NCI-H524 (cell line): ENCODE measurements around the gene MT1M.
"Not testable (repeated sequence)": the region's sequence is repeated elsewhere in the genome, so short reads cannot be mapped to it uniquely, and the experiment has no call there.

Experiments
- DNase-seq, 2 experiments: peaks; one replicate each; lab custom pipeline; 2025; lab: John Stamatoyannopoulos, UW

MT1M gene

DNA sequence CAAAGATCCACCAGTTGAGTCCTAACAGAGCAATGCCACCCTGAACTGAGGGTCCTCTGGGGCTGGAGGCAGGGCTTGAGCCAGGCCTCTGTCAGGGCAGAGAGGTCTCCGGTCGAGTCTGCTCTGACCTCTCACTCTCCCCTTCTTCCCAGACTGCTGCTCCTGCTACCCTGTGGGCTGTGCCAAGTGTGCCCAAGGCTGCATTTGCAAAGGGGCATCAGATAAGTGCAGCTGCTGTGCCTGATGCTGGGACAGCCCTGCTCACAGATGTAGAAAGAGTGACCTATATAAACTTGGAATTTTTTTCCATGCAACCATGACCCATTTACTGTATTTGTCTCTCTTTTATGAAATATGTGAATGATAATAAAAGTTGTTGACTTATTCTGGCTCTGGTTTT, 16.8 kb downstream of the MT1M start:
- no peak for DNase-seq

DNA sequence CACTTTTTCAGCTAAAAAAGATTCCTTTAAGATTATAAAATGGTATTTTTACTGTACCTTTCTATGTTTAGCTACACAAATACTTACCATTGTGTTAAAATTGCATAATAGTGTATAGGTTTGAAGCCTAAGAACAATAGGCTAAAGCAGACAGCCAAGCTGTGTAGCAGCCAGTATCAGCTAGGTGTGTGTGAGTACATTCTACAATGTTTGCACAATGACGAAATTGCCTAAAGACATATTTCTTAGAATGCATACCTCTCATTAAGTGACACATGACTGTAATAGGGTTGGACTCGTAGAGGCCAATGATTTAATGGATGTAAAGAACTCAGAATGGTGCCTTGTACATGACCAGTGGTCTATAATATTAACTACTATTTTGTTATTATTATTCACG, 17.4 kb downstream of the MT1M start:
- DNase-seq = no peak

DNA sequence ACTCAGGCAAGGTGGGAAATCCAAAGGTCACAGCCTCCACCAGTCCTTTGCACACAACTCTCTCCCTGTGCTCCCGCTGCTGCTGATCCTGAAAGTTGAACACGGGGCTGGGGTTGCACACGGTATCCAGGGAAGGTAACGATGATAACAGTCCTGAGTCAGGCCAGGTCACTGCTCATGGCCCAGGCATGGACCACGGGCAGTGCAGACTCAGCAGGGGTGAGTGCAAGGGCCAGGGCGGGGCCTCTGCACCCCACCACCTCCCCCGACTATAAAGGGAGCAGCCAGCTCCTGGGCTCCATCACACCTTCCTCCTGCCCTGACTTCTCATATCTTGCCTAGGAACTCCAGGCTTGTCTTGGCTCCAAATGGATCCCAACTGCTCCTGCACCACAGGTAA, 19.1 kb downstream of the MT1M start, which contains the start of gene MT1B:
TSS of gene MT1B (plus strand) at position 301 of the 400 bp plus-strand sequence. CDS start at position 369, 68 bp downstream.
- no peak for DNase-seq

DNA sequence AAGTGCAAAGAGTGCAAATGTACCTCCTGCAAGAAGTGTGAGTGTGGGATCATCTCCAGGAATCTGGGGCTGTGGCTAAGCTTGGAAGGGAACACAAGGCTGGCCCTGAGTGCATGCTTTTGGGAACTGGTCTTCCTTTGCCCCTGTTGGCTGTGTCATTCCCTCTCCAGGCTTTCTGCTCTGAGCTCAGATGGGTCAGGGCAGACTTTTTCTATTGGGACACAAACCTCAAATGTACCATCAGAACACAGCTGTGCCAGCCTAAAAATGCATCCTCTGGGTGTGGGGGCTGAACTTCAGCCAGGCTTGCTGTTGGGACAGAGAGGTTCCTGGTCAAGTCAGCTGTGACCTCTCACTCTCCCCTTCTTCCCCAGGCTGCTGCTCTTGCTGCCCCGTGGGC, 20.1 kb downstream of the MT1M start:
- no peak for DNase-seq

DNA sequence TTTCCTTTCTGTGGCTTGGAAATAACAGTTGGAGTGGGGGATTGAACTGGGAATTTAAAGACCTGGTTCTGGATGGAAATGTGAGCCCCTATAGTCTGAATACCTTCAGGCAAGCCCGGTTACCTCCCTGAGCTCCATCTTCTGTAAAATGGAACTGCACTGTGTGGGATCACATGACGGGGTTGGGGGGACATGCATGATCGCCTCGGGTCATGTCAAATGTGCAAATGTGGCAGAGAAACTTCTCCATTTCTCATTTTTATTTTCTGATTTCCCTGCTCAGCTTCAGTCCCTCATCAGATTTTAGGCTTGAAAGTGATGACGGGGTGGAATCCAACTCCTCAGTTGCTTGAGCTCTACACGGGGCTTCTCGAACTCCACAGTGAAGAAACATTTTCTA, 20.8 kb downstream of the MT1M start:
- no peak for DNase-seq

DNA sequence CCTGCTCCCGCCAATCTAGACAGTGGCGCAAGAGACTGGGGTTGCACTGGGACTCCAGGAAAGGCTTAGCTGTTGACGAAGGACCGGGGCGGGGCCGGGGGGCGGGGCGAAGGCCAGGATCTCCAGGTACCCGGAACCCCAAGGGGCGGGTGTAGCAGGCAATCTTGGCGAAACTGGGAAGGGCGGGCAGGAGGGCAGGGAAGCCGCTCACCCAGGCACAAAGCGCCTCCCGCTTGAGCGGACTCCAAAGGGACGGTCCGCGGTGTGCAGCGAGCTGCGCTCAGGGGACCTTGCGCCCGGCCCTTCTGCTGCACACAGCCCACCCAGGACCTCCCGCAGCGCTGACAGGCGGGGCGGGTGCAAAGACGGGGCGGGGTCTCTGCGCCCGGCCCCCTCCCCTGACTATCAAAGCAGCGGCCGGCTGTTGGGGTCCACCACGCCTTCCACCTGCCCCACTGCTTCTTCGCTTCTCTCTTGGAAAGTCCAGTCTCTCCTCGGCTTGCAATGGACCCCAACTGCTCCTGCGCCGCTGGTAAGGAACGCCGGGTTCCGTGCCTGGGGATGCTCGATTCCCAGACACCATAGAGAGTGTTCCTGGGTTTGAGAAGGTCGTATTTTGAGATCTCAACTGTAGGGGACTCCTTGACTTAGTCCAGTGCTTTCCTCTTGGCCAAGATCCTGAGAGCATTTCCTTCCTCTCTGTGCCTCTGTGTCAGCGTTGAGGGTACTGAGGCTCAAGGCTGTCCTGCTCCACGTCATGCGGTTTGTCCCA, 25.3 kb downstream of the MT1M start, which contains the start of gene MT1F:
TSS of gene MT1F (plus strand) at position 405 of the 772 bp plus-strand sequence. CDS start at position 505, 100 bp downstream.
- peak; percentile 68 to 73 for DNase-seq

DNA sequence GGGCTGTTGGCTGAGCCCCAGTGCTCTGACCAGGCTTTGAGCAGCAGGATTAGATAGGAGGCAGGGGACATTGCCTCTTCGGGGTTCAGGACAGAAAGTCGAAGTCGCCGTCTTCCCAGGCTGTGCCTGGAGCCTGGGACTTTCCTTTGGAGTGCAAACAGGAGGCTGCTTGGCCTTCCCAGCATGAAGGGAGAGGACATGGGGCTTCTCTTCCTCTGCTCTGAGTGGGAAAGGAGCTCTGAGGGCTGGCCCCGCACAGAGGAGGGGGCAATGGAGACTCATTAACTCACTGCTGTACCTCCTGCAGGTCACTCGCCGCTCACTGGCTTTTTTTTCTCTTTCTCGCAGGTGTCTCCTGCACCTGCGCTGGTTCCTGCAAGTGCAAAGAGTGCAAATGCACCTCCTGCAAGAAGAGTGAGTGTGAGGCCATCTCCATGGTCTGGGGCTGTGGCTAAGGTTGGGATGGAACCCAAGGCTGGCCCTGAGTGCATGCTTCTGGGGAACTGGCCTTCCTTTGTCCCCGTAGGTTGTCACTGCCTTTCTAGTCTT, 25.9 kb downstream of the MT1M start:
- DNase-seq = no peak

DNA sequence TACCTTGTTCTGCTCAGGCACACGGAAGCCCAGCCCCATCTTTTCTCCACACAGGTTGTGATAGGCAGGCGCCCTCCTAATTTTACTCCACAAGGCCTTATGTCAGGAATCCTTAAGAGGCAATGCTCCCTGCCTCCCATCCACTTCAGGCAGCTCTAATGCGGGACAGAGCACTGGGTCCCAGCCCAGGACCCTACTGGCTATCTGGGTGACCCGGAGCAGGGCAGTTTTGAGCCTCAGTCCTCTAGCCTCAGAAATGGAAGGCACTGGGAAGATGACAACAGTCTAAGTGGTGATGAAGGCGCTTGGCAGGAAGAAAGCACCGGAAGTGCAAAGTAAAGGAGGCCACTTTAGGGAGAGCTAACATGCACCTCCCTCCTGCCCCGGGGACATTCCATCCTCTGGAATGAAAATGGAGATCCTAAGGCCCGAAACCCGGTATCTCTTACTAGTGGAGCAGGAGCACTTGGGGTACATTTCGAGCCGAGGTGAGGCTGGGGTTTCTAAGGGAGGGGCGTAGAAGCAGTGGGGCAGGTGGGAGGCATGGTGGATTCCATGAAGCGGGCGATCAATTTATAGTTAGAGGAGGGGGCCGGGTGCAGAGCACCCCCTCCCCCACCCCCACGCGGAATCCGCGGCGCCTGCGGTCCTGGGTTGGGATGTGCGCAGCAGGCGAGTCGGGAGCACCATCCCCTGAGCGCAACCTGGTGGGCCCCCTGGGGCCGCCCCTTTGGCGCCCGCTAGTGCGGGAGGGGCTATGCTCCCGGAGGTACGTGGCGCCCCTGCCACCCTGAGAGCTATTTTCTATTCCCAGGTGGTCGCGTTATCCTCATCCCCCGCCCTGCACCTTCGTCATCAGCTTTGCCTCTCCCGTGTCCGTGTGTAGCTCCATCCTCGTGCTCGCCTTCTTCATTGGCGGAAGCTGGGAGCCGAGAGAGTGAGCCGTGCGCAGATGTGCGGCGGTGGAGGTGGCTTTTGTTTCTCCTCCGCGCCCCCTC, 30.2 kb downstream of the MT1M start:
- peak in 1 of 2 experiments; percentile 39 for DNase-seq

DNA sequence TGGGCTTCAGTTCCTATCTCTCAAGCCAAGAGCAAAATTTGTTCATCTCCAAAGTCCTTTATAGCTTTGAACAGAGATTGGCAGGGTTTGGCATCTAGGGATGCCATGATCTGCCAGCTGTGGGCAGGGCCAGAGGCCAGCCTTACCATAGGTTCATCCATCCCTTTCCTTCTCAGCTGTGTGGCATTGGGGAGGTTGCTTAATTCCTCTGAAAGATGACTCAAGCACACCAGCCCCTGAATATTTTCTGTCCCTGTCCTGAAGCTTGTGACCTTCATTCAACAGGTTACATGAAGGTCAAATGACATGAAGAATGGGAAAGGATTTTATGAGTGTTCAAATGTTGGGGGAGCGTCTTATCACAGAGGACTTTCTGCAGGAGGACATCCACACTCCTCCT, 32.0 kb downstream of the MT1M start:
- DNase-seq = no peak

DNA sequence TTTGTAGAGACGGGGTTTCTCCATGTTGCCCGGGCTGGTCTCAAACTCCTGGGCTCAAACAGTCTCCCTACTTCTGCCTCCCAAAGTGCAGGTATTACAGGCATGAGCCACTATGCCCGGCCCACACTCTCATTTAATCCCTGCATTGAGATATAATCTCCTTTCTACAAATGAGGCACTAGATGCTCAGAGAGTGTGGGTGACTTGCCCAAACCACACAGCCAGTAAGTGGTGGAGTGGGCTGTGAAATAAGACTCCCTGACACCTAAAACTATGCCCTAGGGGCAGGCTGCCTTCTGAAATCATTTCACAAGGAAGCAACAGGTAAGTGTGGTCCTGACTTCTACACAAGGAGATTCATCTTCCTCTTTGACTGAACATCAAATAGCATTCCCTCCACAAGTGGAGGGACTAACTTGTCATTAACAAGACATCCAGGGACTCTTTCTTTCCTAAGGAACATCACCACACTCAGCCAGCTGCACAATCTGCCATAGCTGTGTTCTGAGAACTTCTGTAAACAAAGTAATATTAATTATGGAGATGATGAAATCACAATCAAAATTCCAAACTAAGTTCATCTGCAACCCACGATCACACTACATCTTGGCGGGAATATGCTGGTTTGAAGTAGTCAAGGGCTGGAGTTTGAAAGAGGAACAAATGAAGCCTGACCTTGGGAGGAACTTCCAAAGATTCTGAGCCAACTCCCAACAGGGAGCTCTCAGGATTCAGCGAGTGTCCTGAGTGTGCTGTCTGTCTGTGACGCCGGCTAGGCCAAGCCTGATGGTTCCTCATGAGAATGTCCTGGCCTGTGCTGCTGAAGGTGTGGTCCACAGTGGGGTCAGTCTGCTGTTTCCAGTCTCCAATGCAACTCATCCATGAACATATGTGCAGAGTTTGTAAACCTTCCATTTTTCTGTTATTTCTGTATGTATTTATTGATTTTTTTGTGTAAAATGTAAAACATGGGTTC, 33.1 kb downstream of the MT1M start:
- DNase-seq = not testable (repeated sequence)

DNA sequence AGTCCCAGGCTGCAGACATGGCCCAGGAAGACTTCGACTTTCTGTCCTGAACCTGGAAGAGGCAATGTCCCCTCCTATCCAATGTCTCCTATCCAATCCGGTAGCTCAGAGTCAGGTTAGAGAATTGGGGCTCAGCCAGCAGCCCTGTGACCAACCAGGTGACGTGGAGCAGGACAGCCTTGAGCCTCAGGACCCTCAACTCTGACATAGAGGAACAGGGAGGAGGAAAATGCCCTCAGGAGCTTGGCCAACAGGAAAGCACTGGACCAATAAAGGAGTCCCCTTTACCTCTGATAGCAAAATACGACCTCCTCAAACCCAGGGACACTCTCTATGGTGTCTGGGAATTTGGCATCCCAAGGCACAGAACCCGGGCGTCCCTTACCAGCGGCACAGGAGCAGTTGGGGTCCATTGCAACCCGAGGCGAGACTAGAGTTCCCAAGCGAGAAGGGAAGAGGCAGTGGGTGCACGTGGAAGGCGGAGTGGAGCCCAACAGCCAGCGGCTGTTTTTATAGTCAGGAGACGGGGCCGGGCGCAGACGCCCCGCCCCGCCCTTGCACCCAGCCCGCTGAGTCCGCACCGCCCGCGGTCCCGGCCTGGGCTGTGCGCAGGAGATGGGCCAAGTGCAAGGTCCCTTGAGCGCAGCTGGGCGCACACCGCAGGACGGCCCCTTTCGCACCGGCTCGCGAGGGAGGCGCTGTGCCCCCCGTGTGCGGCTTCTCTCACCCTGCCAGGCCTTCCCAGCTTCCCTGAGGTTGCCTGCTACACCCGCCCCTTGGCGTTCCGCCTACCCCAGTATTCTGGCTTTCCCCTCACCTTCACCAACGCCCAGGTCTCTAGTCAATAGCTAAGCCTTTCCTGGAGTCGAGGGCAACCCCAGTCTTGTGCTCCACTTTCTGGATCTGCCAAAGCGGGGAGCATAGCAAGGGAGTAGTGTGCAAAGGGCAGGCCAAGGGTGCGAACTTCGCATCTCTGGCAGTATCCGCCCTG, 35.4 kb downstream of the MT1M start, which contains the start of gene MT1G:
TSS of gene MT1G (minus strand) at position 485 of the 991 bp plus-strand sequence. CDS start at position 413, 72 bp downstream.
- DNase-seq = peak in 1 of 2 experiments; percentile 37

DNA sequence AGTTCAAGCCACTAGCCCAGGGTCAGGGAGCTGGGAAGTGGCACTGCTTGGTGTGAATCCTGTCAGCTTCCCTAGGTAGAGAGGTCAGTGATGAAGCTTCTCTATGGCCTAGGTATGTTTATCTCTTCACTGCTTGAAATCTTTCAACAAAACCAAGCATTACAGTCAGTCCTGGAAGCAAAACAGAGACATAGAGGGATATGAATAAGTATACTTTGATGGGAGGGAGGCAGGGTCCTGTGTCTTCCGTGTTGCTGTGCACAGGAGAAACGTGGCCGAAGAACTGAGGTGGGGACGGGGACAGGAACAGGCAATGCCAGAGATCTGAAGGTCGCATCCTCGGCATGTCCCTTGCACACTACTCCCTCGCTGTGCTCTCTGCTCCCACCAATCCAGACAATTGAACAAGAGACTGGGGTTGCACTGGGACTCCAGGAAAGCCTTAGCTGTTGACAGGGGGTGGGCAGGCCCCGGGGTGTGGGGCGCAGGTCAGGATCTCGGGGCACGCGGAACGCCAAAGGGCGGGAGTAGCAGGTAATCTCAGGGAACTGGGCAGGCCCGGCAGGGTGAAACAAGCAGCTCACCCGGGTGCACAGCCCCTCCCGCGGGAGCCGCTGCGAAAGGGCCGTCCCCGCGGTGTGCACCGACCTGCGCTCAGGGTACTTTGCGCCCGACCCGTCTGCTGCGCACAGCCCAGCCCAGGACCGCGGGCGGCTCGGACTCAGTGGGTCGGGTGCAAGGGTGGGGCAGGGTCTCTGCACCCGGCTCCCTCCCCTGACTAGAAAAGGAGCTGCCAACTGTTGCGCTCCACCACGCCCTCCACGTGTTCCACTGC, 36.8 kb downstream of the MT1M start, which contains the start of gene MT1H:
TSS of gene MT1H (plus strand) at position 810 of the 835 bp plus-strand sequence. CDS start 71 bp downstream, outside the sequence.
- DNase-seq = peak in 1 of 2 experiments; percentile 19

DNA sequence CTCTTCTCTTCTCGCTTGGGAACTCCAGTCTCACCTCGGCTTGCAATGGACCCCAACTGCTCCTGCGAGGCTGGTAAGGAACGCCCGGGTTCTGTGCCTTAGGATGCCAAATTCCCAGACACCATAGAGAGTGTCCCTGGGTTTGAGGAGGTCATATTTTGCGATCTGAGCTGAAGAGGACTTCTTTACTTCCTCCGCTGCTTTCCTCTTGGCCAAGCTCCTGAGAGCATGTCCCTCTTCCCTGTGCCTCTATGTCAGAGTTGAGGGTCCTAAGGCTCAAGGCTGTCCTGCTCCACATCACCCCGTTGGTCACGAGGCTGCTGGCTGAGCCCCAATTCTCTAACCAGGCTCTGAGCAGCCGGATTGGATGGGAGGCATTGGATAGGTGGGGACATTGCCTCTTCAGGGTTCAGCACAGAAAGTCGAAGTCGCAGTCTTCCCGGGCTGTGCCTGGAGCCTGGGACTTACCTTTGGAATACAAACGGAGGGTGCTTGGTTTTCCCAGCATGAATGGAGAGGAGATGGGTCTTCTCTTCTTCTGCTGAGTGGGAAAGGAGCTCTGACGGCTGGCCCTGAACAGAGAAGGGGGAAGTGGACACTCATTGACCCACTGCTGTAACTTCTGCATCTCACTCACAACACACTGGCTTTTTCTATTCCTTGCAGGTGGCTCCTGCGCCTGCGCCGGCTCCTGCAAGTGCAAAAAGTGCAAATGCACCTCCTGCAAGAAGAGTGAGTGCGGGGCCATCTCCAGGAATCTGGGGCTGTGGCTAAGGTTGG, 37.6 kb downstream of the MT1M start:
- DNase-seq = no peak

DNA sequence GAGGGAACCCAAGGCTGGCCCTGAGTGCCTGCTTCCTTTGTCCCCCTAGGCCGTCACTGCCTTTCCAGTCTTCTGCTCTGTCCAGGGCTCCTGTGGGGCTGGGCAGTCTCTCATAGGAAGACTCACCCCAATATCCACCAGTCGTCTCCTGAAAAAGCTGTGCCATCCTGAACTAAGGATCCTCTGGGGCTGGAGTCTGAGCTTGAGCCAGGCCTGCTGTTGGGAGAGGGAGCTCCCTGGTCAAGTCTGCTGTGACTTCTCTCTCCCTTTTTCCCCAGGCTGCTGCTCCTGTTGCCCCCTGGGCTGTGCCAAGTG, 38.1 kb downstream of the MT1M start:
- DNase-seq = no peak

DNA sequence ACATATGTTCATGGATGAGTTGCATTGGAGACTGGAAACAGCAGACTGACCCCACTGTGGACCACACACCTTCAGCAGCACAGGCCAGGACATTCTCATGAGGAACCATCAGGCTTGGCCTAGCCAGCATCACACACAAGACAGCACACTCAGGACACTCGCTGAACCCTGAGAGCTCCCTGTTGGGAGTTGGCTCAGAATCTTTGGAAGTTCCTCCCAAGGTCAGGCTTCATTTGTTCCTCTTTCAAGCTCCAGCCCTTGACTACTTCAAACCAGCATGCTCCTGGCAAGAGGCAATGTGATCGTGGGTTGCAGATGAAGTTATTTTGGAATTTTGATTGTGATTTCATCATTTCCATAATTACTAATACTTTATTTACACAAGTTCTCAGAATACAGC, 39.2 kb downstream of the MT1M start:
- not testable (repeated sequence) for DNase-seq

DNA sequence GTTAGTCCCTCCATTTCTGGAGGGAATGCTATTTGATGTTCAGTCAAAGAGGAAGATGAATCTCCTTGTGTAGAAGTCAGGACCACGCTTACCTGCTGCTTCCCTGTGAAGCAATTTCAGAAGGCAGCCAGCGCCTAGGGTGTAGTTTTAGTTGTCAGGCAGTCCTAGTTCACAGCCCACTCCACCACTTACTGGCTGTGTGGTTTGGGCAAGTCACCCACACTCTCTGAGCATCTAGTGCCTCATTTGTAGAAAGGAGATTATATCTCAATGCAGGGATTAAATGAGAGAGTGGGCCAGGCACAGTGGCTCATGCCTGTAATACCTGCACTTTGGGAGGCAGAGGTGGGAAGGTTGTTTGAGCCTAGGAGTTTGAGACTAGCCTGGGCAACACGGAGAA, 39.7 kb downstream of the MT1M start:
- not testable (repeated sequence) for DNase-seq

DNA sequence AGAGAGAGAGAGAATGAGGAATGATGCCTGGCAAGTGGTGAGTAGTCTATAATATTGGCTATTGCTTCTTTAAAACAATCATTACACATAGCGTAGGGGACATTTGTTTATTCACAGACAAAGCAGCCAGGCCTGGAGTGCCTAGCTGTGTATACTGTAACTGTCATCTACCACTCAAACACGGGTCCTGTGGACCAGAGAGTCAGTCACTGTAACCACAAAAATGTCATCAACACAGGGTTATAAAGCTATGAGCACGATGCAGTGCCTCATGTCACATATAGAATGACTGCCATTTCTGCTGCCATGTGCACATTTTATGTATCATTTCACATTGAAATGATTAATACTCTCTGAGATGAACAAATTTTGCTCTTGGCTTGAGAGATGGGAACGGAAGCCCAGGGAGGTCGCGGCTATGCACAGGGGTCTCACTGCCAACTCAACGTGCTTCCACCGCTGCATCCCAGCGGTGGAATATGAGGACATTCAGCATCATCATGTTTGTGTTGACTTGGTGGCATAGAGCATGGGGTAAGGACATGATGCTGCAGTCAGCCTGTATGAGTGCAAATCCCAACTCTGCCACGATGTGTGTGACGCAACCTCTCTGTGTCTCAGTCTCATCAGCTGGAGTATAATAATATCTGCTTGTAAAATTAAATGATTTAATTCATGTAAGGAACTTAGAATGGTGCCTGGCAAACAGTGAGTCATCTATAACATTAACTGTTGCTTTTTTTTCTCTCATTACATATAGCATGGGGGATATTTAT, 40.5 kb downstream of the MT1M start:
- no peak for DNase-seq
